Raji (cell line): ENCODE results near the gene C5orf15.
A peak's percentile ranks its signal among the peaks of the same experiment; 100 is the strongest.

ENCODE experiments used
- POLR2A ChIP-seq: IDR thresholded peaks from 2 replicates; pipeline ENCODE4 v1.6.1; 2011; ENCODE audit warnings: low read depth, low read length, control low read depth; ENCODE audit not compliant: insufficient read depth

The C5orf15 gene

GRCh38 chr5:133968204-133968980 lies at the start of gene C5orf15:
Gene C5orf15, minus strand, starts transcription at chr5:133968625. Its CDS starts 41 bp downstream, at chr5:133968584.
- TF ChIP-seq POLR2A, result peak; percentile 88

- no peak for TF ChIP-seq POLR2A
Measured at GRCh38 chr5:134008266-134008749, 39.9 kb upstream of the C5orf15 start.

GRCh38 chr5:134007581-134008265 lies 39.3 kb upstream of the C5orf15 start:
- TF ChIP-seq POLR2A, result no peak

GRCh38 chr5:134006115-134006514 lies 37.7 kb upstream of the C5orf15 start:
- TF ChIP-seq POLR2A, result no peak

- TF ChIP-seq POLR2A, result no peak
Measured at GRCh38 chr5:134005417-134006061, 37.1 kb upstream of the C5orf15 start.

GRCh38 chr5:134004626-134005416 lies 36.4 kb upstream of the C5orf15 start, which contains the start of gene VDAC1:
Gene VDAC1, minus strand, starts transcription at chr5:134004975. Its CDS starts 11,963 bp downstream, at chr5:133993012.
- TF ChIP-seq POLR2A, result peak; percentile 85

- no peak for TF ChIP-seq POLR2A
Measured at GRCh38 chr5:134003817-134004625, 35.6 kb upstream of the C5orf15 start.

GRCh38 chr5:134003064-134003816 lies 34.8 kb upstream of the C5orf15 start:
- no peak for TF ChIP-seq POLR2A

- TF ChIP-seq POLR2A, result 0 out of 2 replicates have a peak, but pooled peaks have one; percentile 20
Measured at GRCh38 chr5:134001938-134002731, 33.7 kb upstream of the C5orf15 start.

GRCh38 chr5:134000696-134001453 lies 32.5 kb upstream of the C5orf15 start:
- no peak for TF ChIP-seq POLR2A

- no peak for TF ChIP-seq POLR2A
Measured at GRCh38 chr5:134000091-134000511, 31.7 kb upstream of the C5orf15 start.

- no peak for TF ChIP-seq POLR2A
Measured at GRCh38 chr5:133998807-133999206, 30.4 kb upstream of the C5orf15 start.
